HepG2 (cell line): ENCODE results near the gene UST. TPM values are rescaled to one million over a fixed set of nuclear protein-coding genes. Genes with fewer than 3 reads are reported as not detected.

Source experiments
- BORCS8-MEF2B ChIP-seq: sonication (generic); formaldehyde crosslinking; IDR thresholded peaks from 2 replicates; pipeline ENCODE4 v1.8.0; 2022; ENCODE audit warnings: mild to moderate bottlenecking, missing genetic modification reagents
- BRF2 ChIP-seq: sonication (generic); formaldehyde crosslinking; IDR thresholded peaks from 2 replicates; pipeline ENCODE4 v1.8.1; 2022; ENCODE audit warnings: mild to moderate bottlenecking, missing genetic modification reagents
- ELF3 ChIP-seq: IDR thresholded peaks from 2 replicates; pipeline ENCODE4 v1.6.1; 2016; ENCODE audit warnings: missing genetic modification reagents, missing compliant biosample characterization
- ESRRA ChIP-seq: sonication (generic); formaldehyde crosslinking; IDR thresholded peaks from 2 replicates; pipeline ENCODE4 v1.5.1; 2020; ENCODE audit warnings: mild to moderate bottlenecking, low read depth, missing genetic modification reagents
- HNF1A ChIP-seq, 2 experiments: sonication (generic) in 1 of 2; formaldehyde crosslinking in 1 of 2; IDR thresholded peaks; 2 replicates each; pipeline versions ENCODE4 v1.4.0 to v1.6.1; 2016 to 2020; ENCODE audit warnings: borderline replicate concordance in 1 of 2, low read depth in 1 of 2, mild to moderate bottlenecking in 1 of 2, missing genetic modification reagents in 1 of 2
- HNF1B ChIP-seq: sonication (generic); formaldehyde crosslinking; IDR thresholded peaks from 2 replicates; pipeline ENCODE4 v1.5.1; 2020; ENCODE audit warnings: mild to moderate bottlenecking, moderate library complexity, missing genetic modification reagents
- KDM3A ChIP-seq: IDR thresholded peaks from 2 replicates; pipeline ENCODE4 v1.6.1; 2018; ENCODE audit warnings: low read depth, missing compliant biosample characterization
- KDM5A ChIP-seq: fragments of 200-600 bp; sonication (generic); IDR thresholded peaks from 2 replicates; pipeline ENCODE4 v1.7.0; 2018; ENCODE audit warnings: antibody characterized with exemption, mild to moderate bottlenecking, low read length, borderline replicate concordance
- RFX1 ChIP-seq: fragments of 450-650 bp; IDR thresholded peaks from 2 replicates; pipeline ENCODE4 v1.6.1; 2017
- ZBTB40 ChIP-seq, 2 experiments: fragments of 450-650 bp in 1 of 2; sonication (generic) in 1 of 2; formaldehyde crosslinking in 1 of 2; IDR thresholded peaks; 2 replicates each; pipeline versions ENCODE4 v1.6.1 to v1.8.0; 2016 to 2022; ENCODE audit warnings: antibody characterized with exemption in 1 of 2, mild to moderate bottlenecking in 1 of 2, missing genetic modification reagents in 1 of 2
- ZFYVE20 ChIP-seq: sonication (generic); formaldehyde crosslinking; IDR thresholded peaks from 2 replicates; pipeline ENCODE4 v1.8.0; 2023; ENCODE audit warnings: low read depth, mild to moderate bottlenecking, moderate library complexity, missing genetic modification reagents, borderline replicate concordance
- ZNF737 ChIP-seq: sonication (generic); formaldehyde crosslinking; IDR thresholded peaks from 2 replicates; pipeline ENCODE4 v1.5.0; 2020; ENCODE audit warnings: missing genetic modification reagents, mild to moderate bottlenecking, borderline replicate concordance
- polyA plus RNA-seq, 8 experiments: library from polyadenylated mRNA; depleted of rRNA in 3 of 8; stranded (reverse) in 7 of 8; unstranded in 1 of 8; fragments of >200 nt; fragmentation: Illumina TruSeq in 4 of 8; extraction: Trizol in 4 of 8; gene quantifications; 2 replicates each; pipeline versions ENCODE4 v1.2.1 to v1.2.3, GENCODE V29; 2011 to 2016; ENCODE audit warnings: low read depth in 4 of 8, missing spikeins in 1 of 8, mixed read lengths in 1 of 8; ENCODE audit not compliant: insufficient read depth in 1 of 8
- total RNA-seq, 5 experiments: library from RNA; depleted of rRNA; stranded (reverse); fragments of >200 nt; fragmentation: Illumina TruSeq; extraction: Trizol; gene quantifications; 2 replicates each; pipeline ENCODE4 v1.2.3, GENCODE V29; 2016; ENCODE audit warnings: low read depth in 1 of 5

The UST gene
- total and polyA plus RNA-seq, 2 of the 13 experiments (the other 11 are each of a cell fraction or from before 2014, with no cell fraction given) = 0.27 TPM; not detected in 1

- TF ChIP-seq ZBTB40 (IDR thresholded peaks at IDR 0.05) (no peak), ZBTB40 (CRISPR knock-in tag; IDR thresholded peaks at IDR 0.05) (no peak), ESRRA (CRISPR knock-in tag) (no peak), ZFYVE20 (CRISPR knock-in tag) (no peak), RFX1 (no peak), HNF1B (no peak), BRF2 (no peak), KDM5A (no peak), ELF3 (CRISPR knock-in tag) (0 out of 2 replicates have a peak, but pooled peaks have one; percentile 29), HNF1A (IDR thresholded peaks at IDR 0.05; ENCODE audit: low read depth) (no peak), HNF1A (CRISPR knock-in tag; IDR thresholded peaks at IDR 0.05; ENCODE audit: borderline replicate concordance) (no peak), KDM3A (no peak), ZNF737 (CRISPR knock-in tag) (no peak), BORCS8-MEF2B (CRISPR knock-in tag) (no peak)
These were observed 61.0 kb downstream of the UST start (continued) for GRCh38 chr6:148807784-148808183.
